Spleen (tissue), 7 donors: ENCODE data around the gene OIP5.

ENCODE experiments used
- POLR2A ChIP-seq, 3 donors: fragments of 450-650 bp; IDR thresholded peaks; one replicate each; pipeline ENCODE4 v1.5.1; 2017; ENCODE audit warnings: antibody characterized with exemption in 3 of 3, mild to moderate bottlenecking in 1 of 3
- POLR2AphosphoS5 ChIP-seq, 3 donors: sonication (generic); formaldehyde crosslinking; IDR thresholded peaks; one replicate each; pipeline ENCODE4 v1.5.1; 2017; ENCODE audit warnings: antibody characterized with exemption in 3 of 3
- TF ChIP-seq, protein P1 (sequence below), 11 experiments: fragments of 200-600 bp in 7 of 11; fragments of 450-650 bp in 4 of 11; sonication (generic) in 4 of 11; IDR thresholded peaks in 8 of 11; conservative IDR thresholded peaks in 3 of 11; 1 replicate in 7 of 11; 2 replicates in 4 of 11; pipeline versions ENCODE4 v1.4.0 to v1.8.0; 2016 to 2021; ENCODE audit warnings: antibody characterized with exemption in 11 of 11, inconsistent platforms in 4 of 11, mild to moderate bottlenecking in 1 of 11
- donor health status: DM: no; HTN: no; CAD: no; lungs with moderate emphysema.
- donor health status: DM: no; HTN: no; CAD: no.
- donor health status: DM: no; HTN: no; CAD: no.

DNA sequence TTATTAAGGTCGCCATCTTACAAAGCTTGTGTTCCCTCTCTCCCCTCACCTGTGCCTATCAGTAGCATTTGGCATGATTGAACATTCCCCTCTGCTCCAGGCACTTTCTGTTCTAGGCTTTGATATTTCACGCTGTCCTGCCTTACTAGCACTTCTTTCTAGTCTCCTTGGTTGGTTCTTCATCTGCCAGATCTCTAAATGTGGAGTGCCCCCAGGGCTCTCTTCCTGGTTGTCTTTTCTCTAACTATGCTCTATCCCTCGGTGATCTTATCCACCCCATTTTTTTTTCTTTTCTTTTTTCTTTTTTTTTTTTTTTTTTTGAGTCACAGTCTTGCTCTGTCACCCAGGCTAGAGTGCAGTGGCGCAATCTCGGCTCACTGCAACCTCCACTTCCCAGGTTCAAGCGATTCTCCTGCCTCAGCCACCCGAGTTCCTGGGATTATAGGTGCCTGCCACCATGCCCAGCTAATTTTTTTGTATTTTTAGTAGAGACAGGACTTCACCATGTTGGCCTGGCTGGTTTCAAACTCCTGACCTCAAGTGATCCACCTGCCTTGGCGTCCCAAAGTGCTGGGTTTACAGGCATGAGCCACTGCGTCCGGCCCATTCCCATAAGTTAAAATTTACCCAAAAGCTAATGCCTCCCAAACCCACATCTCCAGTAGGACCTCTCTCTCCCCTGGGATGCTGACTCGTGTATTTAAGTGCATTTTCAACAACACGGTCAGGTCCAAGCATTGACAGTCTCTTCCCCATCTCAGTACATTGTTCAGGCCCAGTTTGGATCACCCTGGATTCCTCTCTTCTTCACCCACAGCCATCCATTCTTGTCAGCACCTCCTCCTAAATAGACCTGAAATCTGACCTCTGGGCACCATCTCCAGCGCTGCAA lies 5.5 kb upstream of the OIP5 start:
- TF ChIP-seq POLR2A (IDR thresholded peaks at IDR 0.05): no peak
- TF ChIP-seq, protein P1, sequence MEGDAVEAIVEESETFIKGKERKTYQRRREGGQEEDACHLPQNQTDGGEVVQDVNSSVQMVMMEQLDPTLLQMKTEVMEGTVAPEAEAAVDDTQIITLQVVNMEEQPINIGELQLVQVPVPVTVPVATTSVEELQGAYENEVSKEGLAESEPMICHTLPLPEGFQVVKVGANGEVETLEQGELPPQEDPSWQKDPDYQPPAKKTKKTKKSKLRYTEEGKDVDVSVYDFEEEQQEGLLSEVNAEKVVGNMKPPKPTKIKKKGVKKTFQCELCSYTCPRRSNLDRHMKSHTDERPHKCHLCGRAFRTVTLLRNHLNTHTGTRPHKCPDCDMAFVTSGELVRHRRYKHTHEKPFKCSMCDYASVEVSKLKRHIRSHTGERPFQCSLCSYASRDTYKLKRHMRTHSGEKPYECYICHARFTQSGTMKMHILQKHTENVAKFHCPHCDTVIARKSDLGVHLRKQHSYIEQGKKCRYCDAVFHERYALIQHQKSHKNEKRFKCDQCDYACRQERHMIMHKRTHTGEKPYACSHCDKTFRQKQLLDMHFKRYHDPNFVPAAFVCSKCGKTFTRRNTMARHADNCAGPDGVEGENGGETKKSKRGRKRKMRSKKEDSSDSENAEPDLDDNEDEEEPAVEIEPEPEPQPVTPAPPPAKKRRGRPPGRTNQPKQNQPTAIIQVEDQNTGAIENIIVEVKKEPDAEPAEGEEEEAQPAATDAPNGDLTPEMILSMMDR (IDR thresholded peaks at IDR 0.05 in 8 of 11, conservative IDR thresholded peaks at IDR 0.05 in 3 of 11): no peak
- no peak for TF ChIP-seq POLR2AphosphoS5 (IDR thresholded peaks at IDR 0.05)
